Lower lobe of right lung (tissue), 2 donors: ENCODE data around the gene SERINC3. TPM values are rescaled to one million over a fixed set of nuclear protein-coding genes. Genes with fewer than 3 reads are reported as not detected.
"Not testable (repeated sequence)": the region's sequence is repeated elsewhere in the genome, so short reads cannot be mapped to it uniquely, and the experiment has no call there.

ENCODE experiments used
- ATAC-seq, 2 donors: fragments of 200-7000 bp; cut with Tn5 transposase; one replicate each; pipeline ENCODE4 v1.9.1; 2020 to 2022; ENCODE audit warnings: mild to moderate bottlenecking in 2 of 2, moderate library complexity in 2 of 2
- DNase-seq: peaks from one replicate; pipeline ENCODE4 v3.0.0-alpha.2; 2020
- H3K27ac ChIP-seq: fragments of 200-600 bp; one replicate; pipeline ENCODE4 v1.8.0; 2022
- H3K27me3 ChIP-seq: fragments of 200-600 bp; one replicate; pipeline ENCODE4 v1.8.0; 2022; ENCODE audit warnings: low read depth
- H3K36me3 ChIP-seq: fragments of 200-600 bp; one replicate; pipeline ENCODE4 v1.8.0; 2022; ENCODE audit warnings: mild to moderate bottlenecking
- H3K4me1 ChIP-seq: fragments of 200-600 bp; one replicate; pipeline ENCODE4 v1.8.0; 2022
- H3K4me3 ChIP-seq: fragments of 200-600 bp; one replicate; pipeline ENCODE4 v1.8.0; 2022; ENCODE audit warnings: mild to moderate bottlenecking
- H3K9me3 ChIP-seq: fragments of 200-600 bp; one replicate; pipeline ENCODE4 v1.8.0; 2022
- intact Hi-C: fragments of 100-400 bp; cut with DNase I; formaldehyde crosslinking; loops from one replicate; pipeline ENCODE4 v1.11.0; 2022
- total RNA-seq: library from RNA; stranded (reverse); fragmentation: NEBNext Ultra II Directional; extraction: Animal tissue kit (Norgen Biotek cat#: 25700); gene quantifications from one replicate; pipeline ENCODE4 v1.2.1, GENCODE V29; 2021
- TF ChIP-seq, protein P1 (sequence below): fragments of 200-600 bp; IDR thresholded peaks from one replicate; pipeline ENCODE4 v1.8.0; 2022; ENCODE audit warnings: antibody characterized with exemption, mild to moderate bottlenecking
- donor health status: DM: no; HTN: yes; CAD: no; lungs with severe emphysema.

Gene SERINC3
- total RNA-seq, 1 donor from 2014 or later = 133 TPM

DNA sequence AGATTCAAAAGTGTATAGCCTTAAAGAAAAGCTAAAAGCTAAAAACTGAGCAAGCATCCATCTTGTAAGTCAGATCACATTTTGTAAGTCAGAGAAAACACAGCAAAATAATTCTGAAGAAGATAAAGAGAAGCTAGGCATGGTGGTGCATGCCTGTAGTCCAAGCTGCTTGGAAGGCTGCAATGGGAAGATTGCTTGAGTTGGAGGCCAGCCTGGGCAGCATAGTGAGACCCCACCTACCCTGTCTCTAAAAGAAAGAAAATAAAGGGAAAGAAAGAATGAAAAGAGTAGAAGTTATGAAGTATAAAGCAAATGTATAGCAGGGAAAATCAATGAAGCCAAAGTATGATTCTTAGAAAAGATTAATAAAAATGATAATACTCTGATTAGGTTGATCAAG is 40.0 kb upstream of the SERINC3 start:
- no peaks in the 10 kb centered on the region for H3K27me3 ChIP-seq
- no peaks in the 10 kb centered on the region for H3K4me1 ChIP-seq
- DNase-seq (no peak), ATAC-seq (no peak)
- H3K9me3 ChIP-seq = no peaks in the 10 kb centered on the region
- H3K4me3 ChIP-seq = no peak overlapping the region
- intact Hi-C loops = no loop called here
- TF ChIP-seq, protein P1, sequence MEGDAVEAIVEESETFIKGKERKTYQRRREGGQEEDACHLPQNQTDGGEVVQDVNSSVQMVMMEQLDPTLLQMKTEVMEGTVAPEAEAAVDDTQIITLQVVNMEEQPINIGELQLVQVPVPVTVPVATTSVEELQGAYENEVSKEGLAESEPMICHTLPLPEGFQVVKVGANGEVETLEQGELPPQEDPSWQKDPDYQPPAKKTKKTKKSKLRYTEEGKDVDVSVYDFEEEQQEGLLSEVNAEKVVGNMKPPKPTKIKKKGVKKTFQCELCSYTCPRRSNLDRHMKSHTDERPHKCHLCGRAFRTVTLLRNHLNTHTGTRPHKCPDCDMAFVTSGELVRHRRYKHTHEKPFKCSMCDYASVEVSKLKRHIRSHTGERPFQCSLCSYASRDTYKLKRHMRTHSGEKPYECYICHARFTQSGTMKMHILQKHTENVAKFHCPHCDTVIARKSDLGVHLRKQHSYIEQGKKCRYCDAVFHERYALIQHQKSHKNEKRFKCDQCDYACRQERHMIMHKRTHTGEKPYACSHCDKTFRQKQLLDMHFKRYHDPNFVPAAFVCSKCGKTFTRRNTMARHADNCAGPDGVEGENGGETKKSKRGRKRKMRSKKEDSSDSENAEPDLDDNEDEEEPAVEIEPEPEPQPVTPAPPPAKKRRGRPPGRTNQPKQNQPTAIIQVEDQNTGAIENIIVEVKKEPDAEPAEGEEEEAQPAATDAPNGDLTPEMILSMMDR = no peak
- no peaks in the 10 kb centered on the region for H3K36me3 ChIP-seq
- no peak overlapping the region for H3K27ac ChIP-seq

DNA sequence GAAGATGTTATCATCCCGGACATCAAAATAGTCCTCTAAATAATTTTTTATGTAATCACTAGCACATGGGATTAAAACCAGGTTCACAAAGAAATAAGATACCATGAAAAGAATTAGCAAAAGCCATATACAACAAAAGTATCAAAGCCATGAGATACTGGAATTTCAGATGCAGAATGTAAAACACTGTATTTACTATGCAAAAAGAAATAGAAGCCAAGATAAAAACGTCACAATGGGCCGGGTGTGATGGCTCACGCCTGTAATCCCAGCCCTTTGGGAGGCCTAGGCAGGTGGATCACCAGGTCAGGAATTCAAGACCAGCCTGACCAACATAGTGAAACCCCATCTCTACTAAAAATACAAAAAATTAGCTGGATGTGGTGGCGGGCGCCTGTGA is 38.9 kb upstream of the SERINC3 start:
- H3K9me3 ChIP-seq, intact Hi-C loops, DNase-seq, H3K4me1 ChIP-seq, H3K4me3 ChIP-seq, ATAC-seq, H3K27ac ChIP-seq, H3K36me3 ChIP-seq, H3K27me3 ChIP-seq: not testable (repeated sequence)

DNA sequence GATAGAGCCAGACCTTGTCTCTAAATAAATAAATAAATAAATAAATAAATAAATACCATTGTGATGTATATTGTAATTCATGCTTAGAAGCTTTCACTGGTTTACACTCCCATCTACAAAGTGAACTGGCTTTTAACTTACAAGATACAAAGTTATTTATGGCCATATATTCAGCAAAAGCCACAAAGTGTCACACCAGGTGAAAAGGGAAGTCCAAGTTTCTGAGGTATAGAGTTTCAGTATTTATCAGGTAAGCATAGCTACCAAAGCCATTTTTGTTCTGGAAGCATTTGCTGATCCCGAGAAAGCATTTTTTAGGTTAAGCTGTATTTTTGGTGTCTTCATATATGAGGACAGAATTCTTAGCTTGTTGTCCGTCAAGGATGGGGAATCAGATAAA is 38.4 kb upstream of the SERINC3 start:
- Histone ChIP-seq H3K9me3 (no peaks in the 10 kb centered on the region), H3K4me3 (no peak overlapping the region), H3K27ac (no peak overlapping the region), H3K27me3 (no peaks in the 10 kb centered on the region), H3K36me3 (no peaks in the 10 kb centered on the region), H3K4me1 (no peaks in the 10 kb centered on the region)
- TF ChIP-seq, protein P1 = no peak
- no peak for ATAC-seq
- intact Hi-C loops = no loop called here
- DNase-seq = no peak

DNA sequence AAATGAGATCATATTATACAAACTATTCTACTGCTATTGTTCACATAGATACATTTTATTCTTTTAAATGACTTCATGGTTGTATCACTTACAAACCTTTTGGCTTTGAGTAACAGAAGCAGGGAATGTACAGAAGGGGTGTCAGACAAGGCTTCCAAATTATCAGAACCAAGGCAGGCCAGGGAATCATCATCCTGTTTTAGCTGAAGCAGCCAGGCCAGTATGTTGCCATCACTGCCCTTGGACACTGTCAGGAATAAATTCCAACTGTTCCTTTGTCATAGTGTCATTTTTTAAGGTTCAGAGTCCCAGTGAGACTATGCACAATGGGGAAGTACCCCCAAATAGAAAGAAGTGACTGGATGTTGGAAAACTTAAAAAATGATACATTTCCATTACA is 37.4 kb upstream of the SERINC3 start:
- H3K27ac ChIP-seq = no peak overlapping the region
- no peaks in the 10 kb centered on the region for H3K27me3 ChIP-seq
- intact Hi-C loops = no loop called here
- no peaks in the 10 kb centered on the region for H3K36me3 ChIP-seq
- no peak for DNase-seq
- TF ChIP-seq, protein P1 = no peak
- no peak for ATAC-seq
- no peaks in the 10 kb centered on the region for H3K9me3 ChIP-seq
- H3K4me3 ChIP-seq = no peak overlapping the region
- H3K4me1 ChIP-seq = peaks cover 7% of the 10 kb centered on the region

DNA sequence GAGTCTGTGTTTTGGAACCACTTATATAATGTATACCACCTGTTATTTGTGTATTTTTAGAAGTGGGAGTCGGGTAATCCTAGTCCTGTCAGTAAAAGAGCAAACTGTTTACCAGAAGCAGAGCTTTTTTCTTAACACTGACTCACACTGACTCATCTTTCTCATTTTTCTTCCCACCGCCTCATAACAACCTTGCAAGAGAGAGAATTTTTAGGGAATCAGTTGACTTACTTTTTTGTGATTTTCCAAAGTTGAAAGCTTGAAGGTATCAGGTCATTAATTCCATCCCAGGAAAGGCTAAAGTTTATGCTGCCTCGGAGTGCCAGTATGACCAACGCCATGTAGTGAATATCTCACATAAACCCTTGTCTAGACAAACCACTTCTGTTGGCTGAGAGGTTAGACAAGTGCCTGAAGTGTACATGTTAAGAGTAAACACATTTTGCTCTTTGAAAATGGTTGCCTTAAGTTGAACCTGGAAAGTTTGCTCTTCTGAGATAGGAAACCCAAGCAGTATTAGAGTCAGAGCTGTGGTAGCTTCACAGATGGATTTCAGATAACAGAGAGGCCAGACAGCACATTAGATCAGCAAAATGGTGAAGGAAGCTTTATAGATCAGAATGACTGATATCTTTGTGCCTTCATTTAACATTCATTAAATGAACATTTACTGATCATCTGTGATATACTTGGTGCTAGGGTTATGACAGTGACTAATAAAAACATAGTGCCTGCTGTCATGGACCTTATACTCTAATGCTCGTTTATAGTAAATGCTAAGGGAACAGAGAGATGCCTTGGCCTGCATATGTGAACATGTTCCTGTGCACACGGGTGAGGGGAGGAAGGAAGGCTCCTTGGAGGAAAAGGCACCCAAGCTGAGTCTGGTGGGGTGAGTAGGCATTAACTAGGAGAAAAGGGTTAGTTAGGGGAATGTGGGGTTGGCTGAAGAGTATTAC is 31.4 kb upstream of the SERINC3 start:
- DNase-seq (no peak), ATAC-seq (peak; percentile 85 to 94)
- intact Hi-C loops = no loop called here
- Histone ChIP-seq H3K36me3 (no peaks in the 10 kb centered on the region), H3K27me3 (no peaks in the 10 kb centered on the region), H3K4me1 (peaks cover 29% of the 10 kb centered on the region), H3K9me3 (no peaks in the 10 kb centered on the region), H3K27ac (peak overlapping the region; percentile 50), H3K4me3 (no peak overlapping the region)
- TF ChIP-seq, protein P1 = no peak

DNA sequence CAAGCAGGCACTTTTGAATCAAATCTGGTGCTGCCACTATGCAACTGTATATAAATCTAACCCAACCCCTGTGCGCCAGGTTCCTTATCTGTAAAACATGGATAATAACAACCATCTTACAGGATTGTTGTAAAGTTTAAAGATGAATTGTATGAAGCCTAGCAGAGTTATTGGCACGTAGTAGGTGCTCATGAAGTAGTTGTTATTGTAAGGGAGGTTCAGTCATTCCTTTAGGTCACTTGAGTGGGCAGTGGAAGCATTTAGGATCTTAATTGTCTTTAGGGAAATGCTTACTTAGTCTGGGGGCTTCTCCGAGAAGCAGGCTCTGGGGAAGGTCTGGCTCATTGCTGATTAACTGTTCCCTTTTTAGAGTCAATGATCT is 30.7 kb upstream of the SERINC3 start:
- intact Hi-C loops = no loop called here
- Histone ChIP-seq H3K27me3 (no peaks in the 10 kb centered on the region), H3K4me3 (no peak overlapping the region), H3K27ac (peak overlapping the region; percentile 50), H3K9me3 (no peaks in the 10 kb centered on the region), H3K4me1 (peaks cover 29% of the 10 kb centered on the region), H3K36me3 (no peaks in the 10 kb centered on the region)
- TF ChIP-seq, protein P1 = no peak
- ATAC-seq (no peak), DNase-seq (no peak)
